Right renal cortex interstitium (tissue), 3 donors: ENCODE data around the gene NAIP. TPM values are rescaled to one million over a fixed set of nuclear protein-coding genes. Genes with fewer than 3 reads are reported as not detected.
"Not testable (repeated sequence)": the region's sequence is repeated elsewhere in the genome, so short reads cannot be mapped to it uniquely, and the experiment has no call there.

Experiments
- DNase-seq, 3 donors: peaks; one replicate each; pipeline ENCODE4 v3.0.0-alpha.2; 2013; ENCODE audit warnings: low read depth in 3 of 3, low spot score in 2 of 3
- polyA plus RNA-seq, 3 donors: library from polyadenylated mRNA; unstranded; fragments of 120-200 nt; gene quantifications; one replicate each; pipeline ENCODE4 v1.2.1, GENCODE V29; 2013; ENCODE audit not compliant: insufficient read length in 3 of 3

The NAIP gene
- 10 to 100 TPM; 14.5 to 18.1 (median 14.8) TPM for polyA plus RNA-seq

- not testable (repeated sequence) for DNase-seq
These were observed at the start of gene NAIP for GRCh38 chr5:71025289-71025953. Gene NAIP, minus strand, starts transcription at chr5:71025339. Its CDS starts 12,424 bp downstream, at chr5:71012915.

- not testable (repeated sequence) for DNase-seq
These were observed 42.3 kb upstream of the NAIP start, which contains the start of gene GTF2H2 for GRCh38 chr5:71067262-71067928. Gene GTF2H2, minus strand, starts transcription at chr5:71067676. Its CDS starts 4,913 bp downstream, at chr5:71062763.

- DNase-seq: not testable (repeated sequence)
These were observed 36.2 kb upstream of the NAIP start for GRCh38 chr5:71061322-71061721.

GRCh38 chr5:71059426-71059825 lies 34.3 kb upstream of the NAIP start:
- not testable (repeated sequence) for DNase-seq

- DNase-seq: not testable (repeated sequence)
These were observed 19.7 kb upstream of the NAIP start for GRCh38 chr5:71044808-71045207.

GRCh38 chr5:71044128-71044527 lies 19.0 kb upstream of the NAIP start:
- DNase-seq: not testable (repeated sequence)

- not testable (repeated sequence) for DNase-seq
These were observed 6.1 kb upstream of the NAIP start for GRCh38 chr5:71031046-71031776.

GRCh38 chr5:71020643-71021042 lies 4.5 kb downstream of the NAIP start:
- DNase-seq: not testable (repeated sequence)

GRCh38 chr5:71018376-71019005 lies 6.6 kb downstream of the NAIP start:
- not testable (repeated sequence) for DNase-seq

GRCh38 chr5:71014176-71014575 lies 11.0 kb downstream of the NAIP start:
- DNase-seq: no peak

- no peak for DNase-seq
These were observed 11.6 kb downstream of the NAIP start for GRCh38 chr5:71013575-71013974.

GRCh38 chr5:71011194-71011792 lies 13.8 kb downstream of the NAIP start:
- no peak for DNase-seq

- DNase-seq: not testable (repeated sequence)
These were observed 18.2 kb downstream of the NAIP start for GRCh38 chr5:71006983-71007382.

GRCh38 chr5:70984882-70985281 lies 40.3 kb downstream of the NAIP start:
- DNase-seq: not testable (repeated sequence)

- DNase-seq: not testable (repeated sequence)
These were observed 57.9 kb downstream of the NAIP start for GRCh38 chr5:70967220-70967619.

- not testable (repeated sequence) for DNase-seq
These were observed 60.6 kb downstream of the NAIP start for GRCh38 chr5:70964531-70964930.

- DNase-seq: not testable (repeated sequence)
These were observed 72.1 kb downstream of the NAIP start for GRCh38 chr5:70953068-70953467.

GRCh38 chr5:70932560-70932959 lies 92.6 kb downstream of the NAIP start:
- DNase-seq: not testable (repeated sequence)

- DNase-seq: not testable (repeated sequence)
These were observed 93.3 kb downstream of the NAIP start for GRCh38 chr5:70931709-70932368.

- DNase-seq: not testable (repeated sequence)
These were observed 100.0 kb downstream of the NAIP start for GRCh38 chr5:70925211-70925562.
